ENCODE measurements around the gene NEK10.
"Not testable (repeated sequence)": the region's sequence is repeated elsewhere in the genome, so short reads cannot be mapped to it uniquely, and the experiment has no call there.

Gene NEK10

DNA sequence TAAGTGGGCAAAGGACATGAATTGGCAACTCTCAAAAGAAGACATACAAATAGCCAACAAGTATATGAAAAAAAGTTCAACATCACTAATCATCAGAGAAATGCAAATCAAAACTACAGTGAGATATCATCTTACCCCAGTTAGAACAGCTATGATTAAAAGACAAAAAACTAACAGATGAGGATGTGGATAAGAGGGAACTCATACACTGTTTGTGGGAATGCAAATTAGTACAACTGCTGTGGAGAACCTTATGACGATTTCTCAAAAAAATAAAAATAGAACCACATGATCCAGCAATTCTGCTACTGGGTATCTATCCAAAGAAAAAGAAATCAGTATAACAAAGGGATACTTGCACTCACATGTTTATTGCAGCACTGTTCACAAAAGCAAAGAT, 28.6 kb downstream of the NEK10 start:
- ATAC-seq (replicated peaks) (peak; percentile 34 to 57), DNase-seq (no peak)
- Mint-ChIP-seq H3K4me1 (peaks cover 0 to 2% of the 10 kb centered on the region in 2 donors), H3K36me3 (peaks cover 0 to 7% of the 10 kb centered on the region in 2 donors), H3K27me3 (no peaks in the 10 kb centered on the region), H3K9me3 (peaks cover 4 to 6% of the 10 kb centered on the region in 2 donors), H3K4me3 (no peak overlapping the region), H3K27ac (no peak overlapping the region)

DNA sequence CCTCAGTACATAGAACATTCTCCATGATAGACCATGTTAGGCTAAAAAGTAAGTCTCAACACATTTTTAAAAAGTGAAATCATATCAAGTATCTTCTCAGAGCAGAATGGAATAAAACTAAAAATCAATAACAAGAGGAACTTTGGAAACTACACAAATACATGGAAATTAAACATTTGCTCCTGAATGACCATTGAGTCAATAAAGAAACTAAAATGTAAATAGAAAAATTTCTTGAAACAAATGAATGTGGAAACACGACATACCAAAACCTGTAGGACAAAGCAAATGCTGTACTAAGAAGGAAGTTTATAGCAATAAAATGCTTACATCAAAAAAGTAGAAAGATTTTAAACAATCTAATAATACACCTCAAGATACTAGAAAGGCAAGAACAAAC, 33.6 kb downstream of the NEK10 start:
- no peaks in the 10 kb centered on the region for H3K27me3 Mint-ChIP-seq
- ATAC-seq (replicated peaks) (no peak), DNase-seq (no peak)
- peaks cover 4 to 6% of the 10 kb centered on the region in 2 donors for H3K9me3 Mint-ChIP-seq
- H3K36me3 Mint-ChIP-seq, result peaks cover 0 to 7% of the 10 kb centered on the region in 2 donors
- H3K4me3 Mint-ChIP-seq, result no peak overlapping the region
- H3K27ac Mint-ChIP-seq, result no peak overlapping the region
- peaks cover 0 to 2% of the 10 kb centered on the region in 2 donors for H3K4me1 Mint-ChIP-seq

DNA sequence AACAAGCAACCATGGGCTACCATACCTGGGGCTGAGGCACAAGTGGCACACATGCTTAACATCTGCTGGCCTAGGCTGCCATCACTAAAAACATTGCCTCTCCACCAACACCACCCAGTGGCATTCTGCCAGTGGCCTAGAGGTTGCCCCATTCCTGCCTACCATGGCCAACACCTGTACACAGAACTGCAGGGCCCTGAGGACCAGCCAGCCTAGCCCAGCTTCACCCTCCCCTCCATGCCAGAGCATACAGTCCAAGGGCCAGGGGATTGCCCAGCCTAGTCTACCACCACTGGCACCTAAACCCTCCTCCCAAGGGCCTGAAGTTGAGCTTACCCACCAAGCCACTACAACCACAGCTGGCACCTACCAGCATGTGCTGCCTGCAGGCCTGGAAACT, 35.3 kb downstream of the NEK10 start:
- peaks cover 4 to 8% of the 10 kb centered on the region in 2 donors for H3K9me3 Mint-ChIP-seq
- no peak for ATAC-seq (replicated peaks)
- no peaks in the 10 kb centered on the region for H3K27me3 Mint-ChIP-seq
- H3K4me1 Mint-ChIP-seq, result no peaks in the 10 kb centered on the region
- peaks cover 0 to 7% of the 10 kb centered on the region in 2 donors for H3K36me3 Mint-ChIP-seq
- H3K4me3 Mint-ChIP-seq, result no peak overlapping the region
- no peak overlapping the region for H3K27ac Mint-ChIP-seq
- no peak for DNase-seq

DNA sequence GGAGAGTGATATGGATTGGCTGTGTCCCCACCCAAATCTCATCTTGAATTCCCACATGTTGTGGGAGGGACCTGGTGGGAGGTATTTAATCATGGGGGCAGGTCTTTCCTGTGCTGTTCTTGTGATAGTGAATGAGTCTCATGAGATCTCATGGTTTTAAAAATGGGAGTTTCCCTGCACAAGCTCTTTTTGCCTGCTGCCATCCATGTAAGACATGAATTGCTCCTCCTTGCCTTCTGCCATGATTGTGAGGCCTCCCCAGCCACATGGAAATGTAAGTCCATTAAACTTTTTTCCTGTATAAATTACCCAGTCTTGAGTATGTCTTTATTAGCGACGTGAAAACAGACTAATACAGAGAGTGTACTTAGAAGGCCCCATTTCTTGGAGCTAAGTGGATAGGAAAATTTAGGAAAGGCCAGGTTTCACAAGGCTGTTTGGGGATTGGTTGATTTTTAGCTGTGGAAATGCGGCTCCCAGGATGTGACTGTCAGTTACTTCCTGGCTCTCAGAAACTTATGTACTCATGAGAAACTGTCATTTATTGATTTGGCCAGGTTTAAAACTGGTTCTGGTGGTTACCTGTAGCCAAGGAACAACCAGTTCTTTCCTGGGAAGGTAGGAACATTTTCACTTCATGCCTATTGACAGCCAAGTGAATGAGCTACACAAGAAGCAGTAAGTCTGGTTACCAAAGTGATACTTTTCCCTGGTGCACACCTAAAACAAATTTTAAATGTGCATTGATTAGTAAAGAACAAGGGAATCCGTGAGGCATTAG, 40.0 kb downstream of the NEK10 start:
- H3K9me3 Mint-ChIP-seq; H3K27ac Mint-ChIP-seq; H3K27me3 Mint-ChIP-seq; DNase-seq; H3K4me3 Mint-ChIP-seq; H3K4me1 Mint-ChIP-seq; H3K36me3 Mint-ChIP-seq; ATAC-seq (replicated peaks): not testable (repeated sequence)

DNA sequence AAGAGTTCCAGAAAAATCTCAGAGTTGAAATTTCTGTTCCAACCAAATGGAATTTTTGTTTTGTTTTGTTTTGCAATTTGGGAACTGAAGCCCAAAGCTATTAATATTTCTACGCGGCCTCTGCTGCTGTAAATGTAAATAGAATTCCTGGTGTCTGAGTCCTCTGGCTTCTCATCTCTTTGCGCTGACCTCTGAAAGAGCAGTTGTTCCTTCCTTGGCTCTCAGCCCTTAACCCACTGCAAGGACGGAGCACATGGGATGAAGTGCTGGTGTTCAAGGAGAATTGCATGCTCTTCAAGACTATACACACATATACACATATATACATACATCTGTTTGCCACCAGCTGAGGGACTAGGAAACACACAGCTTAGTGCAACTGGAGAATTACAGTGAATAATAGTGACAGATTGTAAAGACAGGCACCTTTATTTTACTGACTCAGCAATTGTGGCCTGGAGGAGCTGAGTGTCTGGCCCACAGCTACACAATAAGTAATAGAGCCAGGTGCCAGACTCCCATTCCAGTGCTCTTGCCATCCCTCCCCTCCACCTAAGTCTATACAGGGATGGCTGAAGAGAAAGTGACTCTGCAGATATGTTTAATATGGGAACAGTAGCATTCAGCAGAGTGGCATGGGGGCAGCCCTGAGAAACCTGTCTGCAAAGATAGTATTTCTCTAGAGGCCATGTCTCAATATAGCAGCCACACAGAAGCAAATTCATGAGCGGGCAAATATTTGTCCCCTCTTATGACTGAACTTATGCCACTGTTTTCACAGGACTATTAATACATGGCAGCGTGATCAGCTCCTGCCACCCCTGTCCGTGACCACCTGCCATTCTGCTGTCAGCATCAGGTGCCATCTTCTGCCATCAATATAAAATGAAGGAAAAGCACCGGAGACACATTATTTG, 42.3 kb downstream of the NEK10 start:
- Mint-ChIP-seq H3K4me1 (no peaks in the 10 kb centered on the region), H3K9me3 (peaks cover 6 to 7% of the 10 kb centered on the region in 2 donors), H3K27ac (no peak overlapping the region), H3K27me3 (no peaks in the 10 kb centered on the region), H3K4me3 (no peak overlapping the region), H3K36me3 (peaks cover 2 to 5% of the 10 kb centered on the region in 2 donors)
- DNase-seq (no peak), ATAC-seq (replicated peaks) (no peak)

DNA sequence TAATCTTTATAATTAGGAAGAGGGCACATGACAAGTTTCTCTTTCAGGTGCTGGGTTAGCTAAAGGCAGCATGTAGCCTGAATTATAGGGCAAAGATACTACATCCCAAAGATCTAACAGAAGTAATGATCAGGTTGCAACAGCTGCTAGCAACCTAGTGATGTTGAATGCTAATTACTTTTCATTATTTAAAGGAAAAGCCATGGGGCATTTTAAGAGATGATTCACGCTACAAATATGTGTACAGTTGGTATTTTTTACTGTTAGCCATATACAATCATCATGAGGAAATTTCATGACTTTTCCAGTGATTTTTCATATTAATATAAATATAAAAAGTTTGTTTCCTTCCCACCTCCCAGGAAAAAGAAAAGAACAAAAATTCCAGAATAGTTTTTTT, 43.0 kb downstream of the NEK10 start:
- ATAC-seq (replicated peaks) (no peak), DNase-seq (no peak)
- H3K4me3 Mint-ChIP-seq, result no peak overlapping the region
- no peaks in the 10 kb centered on the region for H3K27me3 Mint-ChIP-seq
- H3K36me3 Mint-ChIP-seq, result peaks cover 2 to 5% of the 10 kb centered on the region in 2 donors
- no peaks in the 10 kb centered on the region for H3K4me1 Mint-ChIP-seq
- H3K9me3 Mint-ChIP-seq, result peaks cover 6 to 7% of the 10 kb centered on the region in 2 donors
- H3K27ac Mint-ChIP-seq, result no peak overlapping the region

DNA sequence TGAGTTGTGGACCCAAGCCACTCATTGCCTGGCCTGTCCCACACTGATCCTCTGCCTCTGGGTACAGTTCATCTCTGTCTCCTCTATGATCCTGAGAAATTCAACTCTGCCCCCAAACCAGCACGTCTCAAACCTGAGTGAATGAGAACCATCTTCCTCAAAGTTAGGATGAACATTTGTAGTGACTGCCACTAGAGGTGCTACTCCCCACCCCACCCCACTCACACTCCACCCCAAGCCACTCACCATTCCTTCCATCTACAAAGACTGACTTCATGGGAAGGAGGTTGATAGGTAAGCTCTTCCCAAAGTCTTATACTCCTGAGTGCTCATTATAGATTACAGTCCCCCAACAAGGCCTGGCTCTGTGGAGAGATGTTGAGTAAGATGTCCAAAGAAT, 43.8 kb downstream of the NEK10 start:
- Mint-ChIP-seq H3K27me3 (no peaks in the 10 kb centered on the region), H3K9me3 (peaks cover 6 to 7% of the 10 kb centered on the region in 2 donors), H3K36me3 (peaks cover 2 to 5% of the 10 kb centered on the region in 2 donors), H3K4me3 (no peak overlapping the region), H3K4me1 (no peaks in the 10 kb centered on the region), H3K27ac (no peak overlapping the region)
- no peak for DNase-seq
- peak in 1 of 2 donors; percentile 44 for ATAC-seq (replicated peaks)

DNA sequence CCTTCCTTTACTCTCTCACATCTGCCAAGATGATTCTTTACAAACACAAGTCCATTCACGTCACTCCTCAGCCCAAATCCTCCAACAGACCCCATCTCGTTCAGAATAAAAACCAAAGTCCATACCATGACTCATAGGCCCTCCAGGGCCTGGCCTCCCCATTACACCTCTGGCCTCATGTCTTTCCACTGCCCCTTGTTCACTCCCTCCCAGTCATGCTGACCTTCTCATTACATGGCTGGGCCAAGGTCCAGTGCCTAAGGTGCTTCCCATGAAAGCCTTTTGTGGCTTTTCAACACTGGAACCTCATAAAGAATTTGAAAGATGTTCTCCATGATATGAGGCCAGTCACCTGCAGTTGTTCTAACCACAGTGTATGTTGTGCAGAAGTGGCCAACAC, 44.5 kb downstream of the NEK10 start:
- no peaks in the 10 kb centered on the region for H3K27me3 Mint-ChIP-seq
- H3K9me3 Mint-ChIP-seq, result peaks cover 6 to 7% of the 10 kb centered on the region in 2 donors
- no peak overlapping the region for H3K27ac Mint-ChIP-seq
- DNase-seq (no peak), ATAC-seq (replicated peaks) (no peak)
- H3K4me3 Mint-ChIP-seq, result no peak overlapping the region
- no peaks in the 10 kb centered on the region for H3K4me1 Mint-ChIP-seq
- peaks cover 2 to 5% of the 10 kb centered on the region in 2 donors for H3K36me3 Mint-ChIP-seq

DNA sequence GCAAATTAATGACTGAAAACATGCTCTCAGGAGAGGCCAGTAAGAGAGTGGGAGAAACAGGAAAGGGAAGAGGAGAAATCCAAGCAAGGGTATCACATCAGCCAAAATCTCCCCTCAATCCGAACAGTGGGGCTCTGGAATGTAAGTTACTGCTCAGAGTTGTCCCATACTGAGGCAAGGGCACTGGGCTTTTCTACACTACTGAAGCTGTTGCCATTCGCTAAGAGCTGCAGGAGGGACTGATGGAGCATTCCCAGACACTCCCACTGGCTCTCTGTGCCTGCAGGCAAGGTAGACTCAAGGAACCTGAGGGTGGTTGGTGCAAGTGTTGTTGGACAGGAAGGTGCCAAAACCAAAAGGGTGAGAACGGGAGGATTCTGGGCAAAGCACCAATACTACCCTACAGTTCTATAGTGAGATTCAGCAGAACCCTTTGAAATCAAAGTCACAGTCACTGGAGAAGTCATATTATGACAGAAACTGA, 46.1 kb downstream of the NEK10 start:
- DNase-seq, result no peak
- Mint-ChIP-seq H3K9me3 (peaks cover under 1% of the 10 kb centered on the region in 2 donors), H3K4me3 (no peak overlapping the region), H3K27me3 (no peaks in the 10 kb centered on the region), H3K27ac (no peak overlapping the region), H3K36me3 (peaks cover 0 to under 1% of the 10 kb centered on the region in 2 donors), H3K4me1 (no peaks in the 10 kb centered on the region)
- no peak for ATAC-seq (replicated peaks)

DNA sequence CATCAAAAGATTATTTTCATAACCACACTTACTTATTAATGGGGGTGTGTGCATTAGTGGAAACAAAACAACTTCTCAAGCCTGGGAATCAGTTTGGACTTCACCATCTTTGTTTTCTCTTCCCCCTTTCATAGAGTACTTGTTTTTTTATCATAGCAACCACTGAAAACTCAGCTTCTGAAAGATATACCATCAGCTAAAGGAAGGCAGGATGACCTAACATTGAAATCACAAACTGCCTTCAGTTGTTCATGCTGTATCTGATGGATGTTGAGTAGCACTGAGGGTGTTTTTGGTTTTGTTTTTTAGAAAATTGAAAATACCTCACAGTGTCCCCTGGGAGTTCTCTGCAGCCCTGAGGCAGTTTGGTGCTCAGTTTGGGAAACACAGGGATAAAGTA, 46.5 kb downstream of the NEK10 start:
- Mint-ChIP-seq H3K27me3 (no peaks in the 10 kb centered on the region), H3K4me1 (no peaks in the 10 kb centered on the region), H3K4me3 (no peak overlapping the region), H3K9me3 (no peaks in the 10 kb centered on the region), H3K27ac (no peak overlapping the region), H3K36me3 (no peaks in the 10 kb centered on the region)
- DNase-seq (no peak), ATAC-seq (replicated peaks) (no peak)

DNA sequence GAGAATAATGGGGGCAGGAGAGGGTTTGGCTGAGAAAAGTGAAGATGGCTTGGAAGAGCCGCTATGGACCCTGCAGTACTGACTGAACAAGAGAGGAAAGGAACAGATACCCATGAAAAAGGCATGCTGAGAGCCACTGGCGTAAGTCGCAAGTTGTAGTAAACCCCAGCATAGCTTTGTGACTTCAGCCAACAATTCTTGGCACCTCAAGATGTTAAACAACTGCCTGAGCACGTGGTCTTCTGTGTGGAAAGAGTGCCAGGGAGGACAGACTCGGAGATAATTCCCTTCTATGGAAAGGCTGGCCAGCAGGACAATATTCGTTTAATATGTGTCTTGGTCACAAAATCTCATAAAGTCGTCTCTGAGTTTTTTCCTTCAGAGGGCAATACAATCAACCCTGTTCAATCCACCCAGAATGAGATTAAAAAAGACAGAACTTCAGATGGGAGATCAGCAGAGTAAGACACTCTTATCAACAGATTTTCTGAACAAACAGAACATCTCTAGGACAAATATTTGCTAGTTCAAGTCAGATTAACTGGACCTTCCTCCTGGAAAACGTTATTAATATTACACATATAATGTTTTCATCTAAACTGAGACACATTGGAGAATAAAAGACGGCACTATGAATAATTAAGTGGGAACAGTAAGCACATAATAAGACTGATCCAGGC, 49.2 kb downstream of the NEK10 start:
- H3K4me1 Mint-ChIP-seq, result no peaks in the 10 kb centered on the region
- H3K27me3 Mint-ChIP-seq, result no peaks in the 10 kb centered on the region
- no peaks in the 10 kb centered on the region for H3K9me3 Mint-ChIP-seq
- DNase-seq (no peak), ATAC-seq (replicated peaks) (no peak)
- H3K36me3 Mint-ChIP-seq, result no peaks in the 10 kb centered on the region
- no peak overlapping the region for H3K4me3 Mint-ChIP-seq
- no peak overlapping the region for H3K27ac Mint-ChIP-seq

DNA sequence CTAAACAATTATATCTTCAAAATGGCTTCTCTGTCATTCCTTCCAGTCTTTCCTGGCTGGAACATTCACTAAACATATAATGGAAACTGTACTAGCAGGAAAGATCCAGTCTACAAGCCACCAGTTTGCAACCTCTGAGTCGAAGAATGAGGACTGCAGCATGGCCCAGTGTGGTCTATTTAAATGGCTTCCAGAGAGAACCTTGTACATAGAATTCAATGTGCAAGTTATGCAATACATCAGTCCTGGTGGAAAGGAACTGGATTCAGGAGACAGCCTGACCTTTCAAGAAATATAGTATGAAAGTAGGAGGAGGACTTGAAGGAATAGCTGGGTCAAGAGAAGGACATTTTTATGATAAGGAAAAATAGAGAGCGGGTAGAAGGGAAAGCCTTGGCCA, 49.9 kb downstream of the NEK10 start:
- no peaks in the 10 kb centered on the region for H3K9me3 Mint-ChIP-seq
- H3K4me3 Mint-ChIP-seq, result no peak overlapping the region
- H3K36me3 Mint-ChIP-seq, result no peaks in the 10 kb centered on the region
- DNase-seq (no peak), ATAC-seq (replicated peaks) (no peak)
- no peaks in the 10 kb centered on the region for H3K4me1 Mint-ChIP-seq
- no peak overlapping the region for H3K27ac Mint-ChIP-seq
- no peaks in the 10 kb centered on the region for H3K27me3 Mint-ChIP-seq

DNA sequence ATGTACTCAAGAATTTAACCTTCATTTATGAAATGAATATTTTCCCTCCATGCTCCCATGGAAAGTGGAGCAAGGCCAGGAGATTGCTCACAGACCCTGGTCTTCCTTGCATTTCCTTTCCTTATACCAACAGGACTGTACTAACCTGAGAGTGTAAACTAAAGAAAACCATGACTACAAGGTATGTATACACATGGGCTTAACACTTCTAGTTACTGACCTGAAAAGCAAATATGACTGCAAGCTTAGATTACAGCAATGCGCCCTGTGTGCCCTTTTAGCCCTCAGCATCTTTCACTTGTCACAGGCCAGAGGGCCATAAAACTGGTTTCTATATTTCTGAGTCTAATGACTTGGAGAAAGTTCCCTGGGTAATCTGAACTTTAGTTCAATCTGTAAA, 52.1 kb downstream of the NEK10 start:
- Mint-ChIP-seq H3K9me3 (no peaks in the 10 kb centered on the region), H3K36me3 (no peaks in the 10 kb centered on the region), H3K27me3 (no peaks in the 10 kb centered on the region), H3K27ac (no peak overlapping the region), H3K4me1 (no peaks in the 10 kb centered on the region), H3K4me3 (no peak overlapping the region)
- DNase-seq (no peak), ATAC-seq (replicated peaks) (no peak)

DNA sequence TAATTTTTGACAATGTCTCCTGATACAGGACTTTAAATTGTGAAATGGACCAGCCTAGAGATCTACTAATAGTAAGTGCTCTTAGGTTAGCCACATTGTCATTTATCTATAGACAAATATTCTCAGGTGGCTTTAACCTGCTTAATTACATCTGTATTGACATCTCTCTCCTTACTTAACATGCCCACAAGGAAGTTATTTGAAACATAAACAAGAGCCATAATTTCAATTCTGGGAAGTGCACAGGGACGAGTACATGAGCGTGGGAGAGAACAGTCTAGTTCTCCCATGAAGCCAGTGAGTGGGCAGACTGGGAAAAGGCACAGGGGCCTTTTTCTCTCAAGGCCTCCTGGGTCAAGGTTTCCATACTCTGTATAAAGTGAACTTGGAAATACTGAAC, 54.2 kb downstream of the NEK10 start:
- H3K9me3 Mint-ChIP-seq, result no peaks in the 10 kb centered on the region
- no peak for DNase-seq
- H3K27ac Mint-ChIP-seq, result no peak overlapping the region
- H3K4me1 Mint-ChIP-seq, result no peaks in the 10 kb centered on the region
- no peak for ATAC-seq (replicated peaks)
- no peaks in the 10 kb centered on the region for H3K27me3 Mint-ChIP-seq
- H3K4me3 Mint-ChIP-seq, result no peak overlapping the region
- H3K36me3 Mint-ChIP-seq, result no peaks in the 10 kb centered on the region
